Left lobe of liver (tissue), 2 donors: ENCODE measurements around the gene RAC2. TPM values are rescaled to one million over a fixed set of nuclear protein-coding genes. Genes with fewer than 3 reads are reported as not detected.
A peak's percentile ranks its signal among the peaks of the same experiment; 100 is the strongest.

Experiments used
- ATAC-seq: fragments of 200-7000 bp; cut with Tn5 transposase; one replicate; pipeline ENCODE4 v1.9.1; 2020; ENCODE audit warnings: mild to moderate bottlenecking, moderate library complexity
- DNase-seq: peaks from one replicate; pipeline ENCODE4 v3.0.0-alpha.2; 2020; ENCODE audit warnings: low spot score
- total RNA-seq: library from RNA; stranded (reverse); gene quantifications from one replicate; pipeline ENCODE4 v1.2.1, GENCODE V29; 2021
- donor health status: DM: no; HTN: no; CAD: no; lungs with moderate emphysema.
- donor health status: DM: no; HTN: yes; CAD: no.

The RAC2 gene
- total RNA-seq, 1 donor from 2014 or later = 4.5 TPM

- ATAC-seq = no peak
- DNase-seq = no peak
These were observed 21.6 kb downstream of the RAC2 start for GRCh38 chr22:37222440-37222971.

- ATAC-seq = no peak
- DNase-seq = no peak
These were observed 22.4 kb downstream of the RAC2 start for GRCh38 chr22:37221424-37222333.

GRCh38 chr22:37220543-37220981 lies 23.5 kb downstream of the RAC2 start:
- DNase-seq (no peak), ATAC-seq (no peak)

DNA sequence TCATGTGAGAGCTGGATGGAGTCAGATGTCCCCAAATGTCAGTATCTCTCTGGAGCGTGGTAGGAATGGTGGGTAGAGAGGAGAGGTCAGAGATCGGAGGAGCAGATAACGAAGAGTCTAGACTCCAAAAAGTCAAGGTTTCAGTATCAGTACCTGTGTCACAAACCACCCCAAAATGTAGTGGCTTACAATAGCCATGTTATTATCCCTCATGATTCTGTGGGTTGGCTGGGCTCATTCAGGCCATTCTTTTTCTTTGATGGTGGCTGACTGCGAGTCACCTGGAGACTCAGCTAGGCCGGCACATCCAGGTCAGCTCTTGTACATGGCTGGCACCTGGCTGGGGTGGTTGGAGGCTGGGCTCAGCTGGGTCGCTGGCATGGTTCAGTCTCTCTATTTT lies 24.5 kb downstream of the RAC2 start:
- DNase-seq = no peak
- no peak for ATAC-seq

DNA sequence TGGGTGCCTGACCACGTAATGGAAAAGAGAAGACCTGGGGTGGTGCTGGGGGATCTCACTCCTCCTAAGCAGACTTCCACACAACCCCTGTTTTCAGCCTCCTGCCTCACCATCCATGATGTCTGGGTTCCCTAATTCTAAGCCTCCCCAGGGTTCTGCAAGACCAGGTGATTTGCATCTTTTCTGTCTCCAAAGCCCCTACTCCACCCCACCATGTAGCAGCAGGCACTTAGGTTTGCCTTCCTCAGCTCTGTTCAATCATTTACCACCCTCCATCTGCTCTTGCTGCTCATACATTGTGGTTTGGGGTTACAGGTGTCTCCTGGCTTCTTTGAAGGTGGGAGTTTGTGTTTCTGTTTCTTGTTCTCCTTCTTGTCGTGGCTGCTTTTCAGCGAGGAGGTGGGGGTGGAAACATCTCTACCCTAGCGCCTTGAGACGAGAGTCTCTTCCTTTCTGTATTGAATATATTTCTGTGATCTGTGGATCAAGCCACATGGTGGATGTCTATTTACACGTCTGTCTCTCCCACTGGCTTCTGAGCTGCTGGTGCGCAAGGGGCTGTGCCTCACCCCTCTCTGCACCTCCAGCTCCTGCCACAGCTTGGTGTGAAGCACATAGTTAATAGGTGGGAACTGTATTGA lies 25.2 kb downstream of the RAC2 start:
- ATAC-seq (no peak), DNase-seq (no peak)

GRCh38 chr22:37218399-37218770 lies 25.7 kb downstream of the RAC2 start:
- DNase-seq (no peak), ATAC-seq (no peak)

DNA sequence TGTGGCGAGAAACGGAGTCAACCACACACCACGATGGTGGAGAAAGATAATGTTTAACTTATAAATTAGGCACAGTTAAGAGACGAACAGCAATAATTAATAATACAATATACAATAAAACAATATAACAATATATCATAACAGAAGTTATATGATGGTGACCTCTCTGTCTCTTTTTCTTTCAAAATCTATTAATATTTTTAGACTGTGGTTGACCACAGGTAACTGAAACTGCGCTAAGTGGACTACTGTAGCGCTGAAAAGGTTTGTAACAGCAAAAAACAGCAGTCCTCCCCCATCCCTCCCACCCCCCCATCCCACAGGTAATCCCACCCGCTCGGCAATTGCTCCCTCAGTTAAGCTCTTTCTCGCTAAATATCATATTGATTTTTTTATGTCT lies 28.2 kb downstream of the RAC2 start:
- DNase-seq (no peak), ATAC-seq (no peak)

GRCh38 chr22:37214731-37215030 lies 29.4 kb downstream of the RAC2 start:
- DNase-seq (no peak), ATAC-seq (no peak)

DNA sequence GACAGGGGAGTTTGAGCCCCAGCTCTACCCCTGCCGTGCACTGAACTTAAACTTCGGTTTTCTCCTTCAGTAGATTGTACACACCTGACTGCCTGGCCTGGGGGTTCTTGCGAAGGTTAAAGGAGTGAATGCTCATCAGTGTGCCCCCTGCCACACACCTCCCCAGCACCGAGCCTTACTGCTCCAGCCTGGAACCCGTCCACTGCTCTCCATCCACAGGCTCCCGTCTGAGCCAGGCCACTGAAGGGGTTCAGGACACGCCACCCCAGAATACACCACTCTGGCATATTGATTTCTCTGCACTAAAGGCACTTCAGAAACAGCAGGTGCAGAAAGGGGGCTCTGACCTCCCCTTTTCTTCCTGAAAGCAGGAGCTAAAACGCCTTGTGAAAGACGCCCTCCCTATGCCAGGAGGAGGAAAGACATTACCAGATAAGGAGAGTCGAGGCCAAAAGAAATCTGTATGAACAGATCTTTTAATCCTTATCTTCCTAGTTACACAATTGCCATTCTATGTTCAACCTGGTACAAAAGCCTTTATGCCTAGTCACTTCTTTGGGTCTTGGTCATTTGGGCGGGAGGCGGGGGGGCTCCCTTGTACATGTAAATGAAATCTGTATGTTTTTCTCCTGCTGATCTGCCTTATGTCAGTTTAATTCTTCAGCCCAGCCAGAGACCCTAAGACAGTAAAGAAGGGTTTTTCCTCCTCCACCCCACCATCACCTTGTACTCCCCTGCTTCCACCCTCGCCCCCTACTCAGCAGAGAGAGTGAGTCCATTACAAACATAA lies 29.9 kb downstream of the RAC2 start:
- ATAC-seq (no peak), DNase-seq (no peak)

GRCh38 chr22:37213218-37213855 lies 30.7 kb downstream of the RAC2 start:
- DNase-seq (no peak), ATAC-seq (no peak)

DNA sequence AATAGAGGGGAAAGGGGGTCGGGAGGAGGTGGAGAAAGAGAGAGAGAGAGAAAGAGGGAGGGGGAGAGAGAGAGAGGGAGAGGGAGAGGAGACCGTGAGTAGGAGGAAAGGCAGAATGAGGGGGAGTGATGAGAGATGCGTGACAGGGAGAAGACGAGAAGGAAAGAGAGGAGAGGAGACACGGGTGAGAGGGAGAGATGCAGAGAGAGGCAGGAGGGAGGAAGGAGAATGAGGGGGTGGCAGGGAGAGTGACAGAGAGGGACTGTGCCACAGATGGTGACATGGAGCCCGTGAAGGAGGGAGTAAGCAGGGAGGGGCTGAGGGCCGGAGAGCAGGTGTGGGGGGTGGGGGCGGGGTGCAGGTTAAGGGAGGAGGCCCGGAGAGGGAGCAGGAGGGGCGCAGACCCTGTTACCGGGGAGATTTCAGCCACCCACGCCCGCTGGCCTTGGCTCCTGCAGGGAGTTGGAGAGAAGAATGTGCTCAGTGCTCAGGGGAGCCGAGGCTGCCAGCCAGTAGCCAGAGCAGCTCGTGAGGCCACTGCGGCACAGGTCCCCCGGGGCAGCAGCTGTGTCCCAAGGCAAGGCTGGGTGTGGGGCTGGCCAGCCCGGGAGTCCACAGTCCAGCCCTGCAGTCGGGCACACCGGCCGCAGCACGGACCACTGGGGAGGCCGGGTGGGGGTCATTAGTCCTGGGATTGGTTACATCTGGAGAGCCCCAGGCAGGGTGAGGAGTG lies 31.7 kb downstream of the RAC2 start, which contains the start of gene SSTR3:
Gene SSTR3, minus strand, starts transcription at position 304 of the 733 bp plus-strand sequence. CDS start 4,674 bp downstream, outside the sequence.
- DNase-seq = no peak

GRCh38 chr22:37211866-37212173 lies 32.2 kb downstream of the RAC2 start:
- no peak for DNase-seq

More for the DNA sequence above, 31.7 kb downstream of the RAC2 start, which contains the start of gene SSTR3:
- ATAC-seq = peak; percentile 47

GRCh38 chr22:37211075-37211865 lies 32.8 kb downstream of the RAC2 start:
- ATAC-seq (no peak), DNase-seq (no peak)

More at GRCh38 chr22:37211866-37212173, 32.2 kb downstream of the RAC2 start:
- no peak for ATAC-seq

GRCh38 chr22:37210041-37210803 lies 33.8 kb downstream of the RAC2 start:
- DNase-seq = no peak

DNA sequence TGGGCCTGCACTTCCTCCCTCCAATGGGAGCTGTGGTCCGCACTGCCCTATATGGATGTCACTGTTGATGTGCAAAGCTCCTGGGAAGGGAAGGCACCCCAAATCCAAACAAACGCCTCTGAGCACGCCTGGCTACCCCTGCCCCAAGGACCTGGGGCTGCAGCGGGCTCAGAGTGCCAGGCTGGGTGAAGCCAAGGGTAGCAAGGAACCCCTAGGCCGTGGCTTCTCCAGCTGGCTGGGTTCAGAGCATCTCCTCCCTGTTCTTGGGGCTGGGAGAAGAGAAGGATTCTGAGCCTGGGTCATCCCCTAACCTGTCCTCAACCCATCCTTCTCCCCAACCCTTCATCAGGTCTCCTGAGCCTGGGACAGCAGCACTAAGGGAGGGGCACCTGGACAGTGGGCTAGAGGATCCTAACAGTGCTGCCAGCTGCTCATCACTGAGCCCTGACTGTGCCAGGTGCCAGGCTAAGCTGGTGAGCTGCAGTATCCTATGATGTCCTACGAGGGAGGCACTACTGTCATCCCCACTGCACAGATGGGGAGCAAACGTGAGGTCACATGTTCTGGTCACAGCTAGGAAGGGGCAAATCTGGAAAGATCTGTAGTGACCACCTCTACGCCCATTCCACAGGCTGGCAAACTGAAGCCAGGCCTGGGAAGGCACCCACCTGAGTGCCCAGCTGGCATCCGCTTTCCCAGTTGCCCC lies 34.8 kb downstream of the RAC2 start:
- ATAC-seq = no peak
- no peak for DNase-seq

More at GRCh38 chr22:37210041-37210803, 33.8 kb downstream of the RAC2 start:
- ATAC-seq = no peak

GRCh38 chr22:37208401-37209139 lies 35.5 kb downstream of the RAC2 start:
- ATAC-seq (no peak), DNase-seq (no peak)

GRCh38 chr22:37207981-37208380 lies 36.1 kb downstream of the RAC2 start:
- DNase-seq (no peak), ATAC-seq (no peak)
